GM10266 (cell line): Measurements from ENCODE around the gene RAPSN.

Experiments
- DNase-seq: peaks from one replicate; pipeline ENCODE4 v3.0.0; 2012; ENCODE audit errors: extremely low spot score
- TF ChIP-seq, protein P1 (sequence below): IDR thresholded peaks from 2 replicates; pipeline ENCODE4 v1.5.1; 2012; ENCODE audit warnings: mild to moderate bottlenecking, low read depth; ENCODE audit not compliant: control insufficient read depth, insufficient read depth; ENCODE audit errors: missing control alignments

The RAPSN gene

DNA sequence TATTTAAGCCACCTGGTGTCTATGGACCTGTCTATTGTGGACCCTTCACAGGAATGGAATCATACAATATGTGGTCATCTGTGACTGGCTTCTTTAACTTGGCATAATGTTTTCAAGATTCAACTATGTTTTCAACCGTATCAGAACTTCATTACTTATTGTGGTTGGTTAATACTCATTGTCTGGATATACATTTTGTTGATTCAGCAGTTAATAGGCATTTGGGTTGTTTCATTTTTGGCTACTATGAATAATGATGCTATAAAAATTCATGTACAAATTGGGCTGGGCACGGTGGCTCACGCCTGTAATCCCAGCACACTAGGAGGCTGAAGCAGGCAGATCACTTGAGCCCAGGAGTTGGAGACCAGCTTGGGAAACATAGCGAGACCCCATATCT lies 2.5 kb upstream of the RAPSN start:
- TF ChIP-seq, protein P1, sequence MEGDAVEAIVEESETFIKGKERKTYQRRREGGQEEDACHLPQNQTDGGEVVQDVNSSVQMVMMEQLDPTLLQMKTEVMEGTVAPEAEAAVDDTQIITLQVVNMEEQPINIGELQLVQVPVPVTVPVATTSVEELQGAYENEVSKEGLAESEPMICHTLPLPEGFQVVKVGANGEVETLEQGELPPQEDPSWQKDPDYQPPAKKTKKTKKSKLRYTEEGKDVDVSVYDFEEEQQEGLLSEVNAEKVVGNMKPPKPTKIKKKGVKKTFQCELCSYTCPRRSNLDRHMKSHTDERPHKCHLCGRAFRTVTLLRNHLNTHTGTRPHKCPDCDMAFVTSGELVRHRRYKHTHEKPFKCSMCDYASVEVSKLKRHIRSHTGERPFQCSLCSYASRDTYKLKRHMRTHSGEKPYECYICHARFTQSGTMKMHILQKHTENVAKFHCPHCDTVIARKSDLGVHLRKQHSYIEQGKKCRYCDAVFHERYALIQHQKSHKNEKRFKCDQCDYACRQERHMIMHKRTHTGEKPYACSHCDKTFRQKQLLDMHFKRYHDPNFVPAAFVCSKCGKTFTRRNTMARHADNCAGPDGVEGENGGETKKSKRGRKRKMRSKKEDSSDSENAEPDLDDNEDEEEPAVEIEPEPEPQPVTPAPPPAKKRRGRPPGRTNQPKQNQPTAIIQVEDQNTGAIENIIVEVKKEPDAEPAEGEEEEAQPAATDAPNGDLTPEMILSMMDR = no peak
- no peak for DNase-seq

DNA sequence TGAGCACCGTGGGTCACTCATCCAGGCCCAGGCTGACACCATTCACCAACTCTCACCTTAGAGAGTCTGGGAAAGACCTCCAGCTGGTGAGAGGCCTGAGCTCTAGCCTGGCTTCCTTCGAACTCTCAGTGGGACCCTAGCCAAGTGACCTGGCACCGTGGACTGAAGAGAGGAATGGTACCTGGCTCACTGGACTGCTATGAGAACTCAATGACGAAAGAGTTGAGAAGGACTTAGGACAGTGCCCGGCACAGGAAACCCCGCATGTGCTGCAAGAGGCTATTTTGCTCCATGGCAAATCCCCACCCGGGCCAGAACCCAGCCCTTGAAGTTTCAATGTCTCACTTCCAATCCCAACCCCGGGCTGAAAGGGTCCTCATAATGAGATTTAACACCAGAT lies 605 bp upstream of the RAPSN start:
- TF ChIP-seq, protein P1 = no peak
- DNase-seq = no peak

DNA sequence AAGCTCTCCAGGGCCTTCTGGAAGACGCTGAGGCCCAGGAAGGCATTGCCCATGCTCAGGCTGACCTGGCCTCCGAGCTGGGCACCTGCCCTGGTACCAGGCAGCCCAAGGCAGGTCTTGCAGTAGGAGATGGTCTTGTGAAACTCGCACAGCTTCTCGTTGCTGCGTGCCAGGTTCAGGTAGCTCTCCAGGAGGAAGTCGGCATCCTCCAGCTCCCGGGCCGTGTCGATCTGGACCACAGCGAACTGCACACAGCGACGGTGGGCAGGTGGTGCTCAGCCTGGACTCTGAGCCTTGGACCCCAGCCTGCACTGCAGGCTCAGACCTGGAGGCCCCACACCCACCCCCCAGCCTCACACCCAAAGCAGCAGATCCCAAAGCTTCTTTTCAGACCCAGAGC lies 1.0 kb downstream of the RAPSN start:
- no peak for DNase-seq
- TF ChIP-seq, protein P1 = no peak

DNA sequence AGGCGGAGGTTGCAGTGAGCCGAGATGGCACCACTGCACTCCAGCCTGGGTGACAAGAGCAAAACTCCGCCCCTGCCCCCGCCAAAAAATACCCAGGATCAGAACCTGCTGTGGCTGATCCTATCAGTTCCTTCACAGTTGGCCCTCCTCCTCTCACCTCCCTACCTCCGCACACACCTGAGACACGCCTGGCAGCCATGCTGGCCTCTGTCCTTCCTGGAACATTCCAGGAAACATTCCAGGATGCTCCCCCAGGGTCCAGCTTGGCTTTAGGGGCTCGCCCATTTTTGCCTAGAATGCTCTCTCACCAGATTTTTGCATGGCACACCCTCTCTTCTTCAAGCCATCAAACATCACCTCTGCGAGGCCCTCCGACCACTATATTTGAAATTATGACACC lies 2.1 kb downstream of the RAPSN start:
- DNase-seq = no peak
- TF ChIP-seq, protein P1 = no peak

DNA sequence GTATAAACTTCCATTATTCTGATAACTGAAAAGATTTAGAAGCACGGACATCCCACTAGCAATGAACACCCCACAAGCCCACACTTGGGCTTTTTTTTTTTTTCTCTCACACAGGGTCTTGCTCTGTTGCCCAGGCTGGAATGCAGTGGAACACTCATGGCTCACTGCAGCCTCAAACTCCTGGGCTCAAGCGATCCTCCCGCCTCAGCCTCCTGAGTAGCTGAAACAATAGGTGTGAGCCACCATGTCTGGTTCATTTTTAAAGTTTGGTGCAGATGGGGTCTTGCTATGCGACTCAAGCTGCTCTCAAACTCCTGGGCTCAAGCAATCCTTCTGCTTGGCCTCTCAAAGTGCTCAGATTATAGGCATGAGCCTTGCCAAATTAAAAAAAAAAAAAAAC lies 3.1 kb downstream of the RAPSN start:
- TF ChIP-seq, protein P1 = no peak
- no peak for DNase-seq

DNA sequence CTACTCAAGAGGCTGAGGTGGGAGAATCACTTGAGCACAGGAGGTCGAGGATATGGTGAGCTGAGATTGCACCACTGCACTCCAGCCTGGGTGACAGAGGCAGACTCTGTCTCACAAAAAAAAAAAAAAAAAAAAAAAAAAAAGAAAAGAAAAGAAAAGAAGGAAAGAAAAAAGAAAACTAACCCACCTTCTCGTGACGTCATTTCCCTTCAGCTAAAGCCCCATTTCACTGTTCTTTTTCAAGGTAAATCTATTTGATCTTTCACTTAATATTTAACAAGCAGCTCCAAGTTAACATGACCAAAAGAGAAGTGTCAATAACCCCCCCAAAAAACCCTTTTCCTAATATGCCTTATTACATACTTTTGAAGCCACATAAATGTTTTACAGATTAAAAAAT lies 5.1 kb downstream of the RAPSN start:
- TF ChIP-seq, protein P1 = no peak
- DNase-seq = no peak

DNA sequence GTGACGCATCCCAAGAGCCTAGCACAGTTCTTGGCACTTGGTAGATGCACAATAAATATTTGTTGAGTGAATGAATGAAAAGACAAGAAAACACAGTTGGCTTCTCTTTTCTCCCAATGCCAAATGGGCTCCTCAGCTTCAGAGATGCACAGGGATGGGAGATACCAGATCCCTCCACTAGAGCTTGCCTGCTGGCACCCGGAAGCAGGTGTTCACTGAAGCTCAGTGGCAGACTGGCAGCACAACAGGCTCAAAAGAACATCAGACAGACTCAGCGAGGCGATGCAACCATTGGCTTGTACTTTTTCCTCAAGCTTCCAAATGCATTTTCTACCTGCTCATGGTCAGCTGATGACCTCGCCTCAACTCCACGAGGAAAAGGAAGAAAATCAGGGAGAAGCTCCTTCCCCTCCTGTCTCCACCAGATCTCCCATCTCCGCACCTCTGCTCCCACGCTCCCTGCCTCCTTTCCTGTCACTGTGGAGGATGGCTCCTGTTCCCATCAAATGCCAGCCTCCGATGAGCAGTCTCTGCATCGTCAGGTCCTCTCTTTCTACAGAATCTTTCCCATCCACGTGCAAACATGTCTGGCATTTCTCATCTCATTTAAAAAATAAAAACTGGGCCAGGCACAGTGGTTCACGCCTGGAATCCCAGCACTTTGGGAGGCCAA lies 5.8 kb downstream of the RAPSN start:
- DNase-seq = no peak
- TF ChIP-seq, protein P1 = no peak
